Gastroesophageal sphincter (tissue), 4 donors: Measurements from ENCODE around the gene UROD. TPM values are rescaled to one million over a fixed set of nuclear protein-coding genes. Genes with fewer than 3 reads are reported as not detected.
A peak's percentile ranks its signal among the peaks of the same experiment; 100 is the strongest.
"Not testable (repeated sequence)": the region's sequence is repeated elsewhere in the genome, so short reads cannot be mapped to it uniquely, and the experiment has no call there.

Source experiments
- ATAC-seq: fragments of 150-250 bp; one replicate; pipeline ENCODE4 v1.9.1; 2016; ENCODE audit warnings: mild to moderate bottlenecking, moderate library complexity
- H3K27ac ChIP-seq, 4 donors: fragments of 200-600 bp; sonication (generic) in 3 of 4; 1 replicate in 3 of 4; 2 replicates in 1 of 4; pipeline ENCODE4 v1.5.1; 2016 to 2019
- H3K27me3 ChIP-seq: fragments of 200-600 bp; sonication (generic); one replicate; pipeline ENCODE4 v1.5.1; 2019
- H3K36me3 ChIP-seq, 2 donors: fragments of 200-600 bp; sonication (generic); one replicate each; pipeline ENCODE4 v1.5.1; 2019; ENCODE audit warnings: control low read depth in 1 of 2
- H3K4me1 ChIP-seq, 3 donors: fragments of 200-600 bp; sonication (generic); 1 replicate in 2 of 3; 2 replicates in 1 of 3; pipeline ENCODE4 v1.5.1; 2016 to 2019; ENCODE audit warnings: control low read depth in 2 of 3
- H3K4me3 ChIP-seq, 2 donors: fragments of 200-600 bp; sonication (generic); one replicate each; pipeline ENCODE4 v1.5.1; 2019; ENCODE audit warnings: mild to moderate bottlenecking in 1 of 2, moderate library complexity in 1 of 2
- H3K9me3 ChIP-seq, 3 donors: fragments of 200-600 bp; sonication (generic); one replicate each; pipeline ENCODE4 v1.5.1; 2017 to 2019; ENCODE audit warnings: control low read depth in 2 of 3
- CTCF ChIP-seq, 4 experiments: fragments of 200-600 bp in 2 of 4; fragments of 450-650 bp in 2 of 4; sonication (generic) in 1 of 4; IDR thresholded peaks; one replicate each; pipeline ENCODE4 v1.5.1; 2017 to 2019; ENCODE audit warnings: antibody characterized with exemption in 4 of 4, mild to moderate bottlenecking in 2 of 4, moderate library complexity in 2 of 4
- EP300 ChIP-seq: sonication (generic); formaldehyde crosslinking; IDR thresholded peaks from one replicate; pipeline ENCODE4 v1.6.1; 2017; ENCODE audit warnings: antibody characterized with exemption, mild to moderate bottlenecking
- POLR2A ChIP-seq, 2 donors: fragments of 450-650 bp; IDR thresholded peaks; one replicate each; pipeline ENCODE4 v1.6.1; 2017; ENCODE audit warnings: antibody characterized with exemption in 2 of 2, mild to moderate bottlenecking in 2 of 2, moderate library complexity in 1 of 2
- POLR2AphosphoS5 ChIP-seq: sonication (generic); formaldehyde crosslinking; IDR thresholded peaks from one replicate; pipeline ENCODE4 v1.6.1; 2017; ENCODE audit warnings: antibody characterized with exemption
- WGBS, 2 donors: methylation state at CpG; one replicate each; pipeline ENCODE4 v1.1.5; 2018; ENCODE audit warnings: low coverage in 1 of 2; 5-methylcytosine and 5-hydroxymethylcytosine counted together
- total RNA-seq, 4 donors: library from RNA; depleted of rRNA; stranded (reverse); fragments of >200 nt; gene quantifications; one replicate each; pipeline ENCODE4 v1.1.0, GENCODE V29; 2016

Gene UROD
- total RNA-seq, 4 donors from 2014 or later = 81.8 to 115 (median 98.3) TPM

- no peak for TF ChIP-seq POLR2A (IDR thresholded peaks at IDR 0.05)
- no peak for TF ChIP-seq POLR2AphosphoS5
- no peak for TF ChIP-seq CTCF (IDR thresholded peaks at IDR 0.05)
- no peak for TF ChIP-seq EP300
- WGBS, 2 donors = 96 to 100% methylated on average over 2 of the region's 2 CpGs
- peaks cover 0 to under 1% (median 0%) of the 10 kb centered on the region in 3 donors for H3K4me1 ChIP-seq
- H3K27me3 ChIP-seq = no peaks in the 10 kb centered on the region
- no peak overlapping the region for H3K27ac ChIP-seq
- ATAC-seq = no peak
- H3K4me3 ChIP-seq = no peak overlapping the region
- H3K9me3 ChIP-seq = no peaks in the 10 kb centered on the region
- peaks cover 0 to 87% of the 10 kb centered on the region in 2 donors for H3K36me3 ChIP-seq
These were observed 35.8 kb upstream of the UROD start for GRCh38 chr1:44976252-44976651.

- not testable (repeated sequence) for H3K4me1 ChIP-seq, H3K4me3 ChIP-seq, H3K27me3 ChIP-seq, ATAC-seq, H3K9me3 ChIP-seq, H3K27ac ChIP-seq
- peaks cover 0 to 83% of the 10 kb centered on the region in 2 donors for H3K36me3 ChIP-seq
- WGBS, 2 donors = 95 to 100% methylated on average over 3 to 4 of the region's 4 CpGs
These were observed 34.7 kb upstream of the UROD start for GRCh38 chr1:44977372-44977771.

- peak; percentile 73 for ATAC-seq
- Histone ChIP-seq H3K27me3 (no peaks in the 10 kb centered on the region), H3K36me3 (peaks cover 0 to 8% of the 10 kb centered on the region in 2 donors), H3K27ac (peak overlapping the region; percentile 27 to 79 (median 77)), H3K4me1 (peaks cover 0 to 44% (median 8%) of the 10 kb centered on the region in 3 donors), H3K9me3 (no peaks in the 10 kb centered on the region), H3K4me3 (peak overlapping the region; percentile 70 to 89)
- no peak for TF ChIP-seq EP300
- no peak for TF ChIP-seq CTCF (IDR thresholded peaks at IDR 0.05)
- TF ChIP-seq POLR2A (IDR thresholded peaks at IDR 0.05) = no peak
- no peak for TF ChIP-seq POLR2AphosphoS5
- 2 to 13% methylated on average over 5 to 14 of the region's 19 CpGs for WGBS, 2 donors
These were observed 26.2 kb upstream of the UROD start for GRCh38 chr1:44985747-44986359.

GRCh38 chr1:44988531-44989156, 23.4 kb upstream of the UROD start:
- Histone ChIP-seq H3K27me3 (no peaks in the 10 kb centered on the region), H3K4me1 (peaks cover 0 to 29% (median 8%) of the 10 kb centered on the region in 3 donors), H3K27ac (no peak overlapping the region), H3K9me3 (no peaks in the 10 kb centered on the region), H3K36me3 (no peaks in the 10 kb centered on the region), H3K4me3 (no peak overlapping the region)
- TF ChIP-seq EP300 = no peak
- no peak for TF ChIP-seq POLR2AphosphoS5
- no peak for TF ChIP-seq CTCF (IDR thresholded peaks at IDR 0.05)
- TF ChIP-seq POLR2A (IDR thresholded peaks at IDR 0.05) = no peak
- ATAC-seq = no peak
- WGBS, 2 donors = 82 to 88% methylated on average over 2 to 13 of the region's 24 CpGs

GRCh38 chr1:44994309-44994898, 17.6 kb upstream of the UROD start:
- H3K27ac ChIP-seq = no peak overlapping the region
- 57 to 62% methylated on average over 7 of the region's 7 CpGs for WGBS, 2 donors
- no peaks in the 10 kb centered on the region for H3K9me3 ChIP-seq
- no peak for TF ChIP-seq POLR2AphosphoS5
- H3K36me3 ChIP-seq = no peaks in the 10 kb centered on the region
- ATAC-seq = no peak
- H3K4me1 ChIP-seq = no peaks in the 10 kb centered on the region
- H3K4me3 ChIP-seq = no peak overlapping the region
- H3K27me3 ChIP-seq = no peaks in the 10 kb centered on the region
